ENCODE measurements around the gene GDAP2. TPM values are rescaled to one million over a fixed set of nuclear protein-coding genes. Genes with fewer than 3 reads are reported as not detected.
A peak's percentile ranks its signal among the peaks of the same experiment; 100 is the strongest.

GDAP2 gene, protein sequence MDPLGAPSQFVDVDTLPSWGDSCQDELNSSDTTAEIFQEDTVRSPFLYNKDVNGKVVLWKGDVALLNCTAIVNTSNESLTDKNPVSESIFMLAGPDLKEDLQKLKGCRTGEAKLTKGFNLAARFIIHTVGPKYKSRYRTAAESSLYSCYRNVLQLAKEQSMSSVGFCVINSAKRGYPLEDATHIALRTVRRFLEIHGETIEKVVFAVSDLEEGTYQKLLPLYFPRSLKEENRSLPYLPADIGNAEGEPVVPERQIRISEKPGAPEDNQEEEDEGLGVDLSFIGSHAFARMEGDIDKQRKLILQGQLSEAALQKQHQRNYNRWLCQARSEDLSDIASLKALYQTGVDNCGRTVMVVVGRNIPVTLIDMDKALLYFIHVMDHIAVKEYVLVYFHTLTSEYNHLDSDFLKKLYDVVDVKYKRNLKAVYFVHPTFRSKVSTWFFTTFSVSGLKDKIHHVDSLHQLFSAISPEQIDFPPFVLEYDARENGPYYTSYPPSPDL
- total RNA-seq = 10 to 100 TPM; 15.8 to 20.8 TPM

DNA sequence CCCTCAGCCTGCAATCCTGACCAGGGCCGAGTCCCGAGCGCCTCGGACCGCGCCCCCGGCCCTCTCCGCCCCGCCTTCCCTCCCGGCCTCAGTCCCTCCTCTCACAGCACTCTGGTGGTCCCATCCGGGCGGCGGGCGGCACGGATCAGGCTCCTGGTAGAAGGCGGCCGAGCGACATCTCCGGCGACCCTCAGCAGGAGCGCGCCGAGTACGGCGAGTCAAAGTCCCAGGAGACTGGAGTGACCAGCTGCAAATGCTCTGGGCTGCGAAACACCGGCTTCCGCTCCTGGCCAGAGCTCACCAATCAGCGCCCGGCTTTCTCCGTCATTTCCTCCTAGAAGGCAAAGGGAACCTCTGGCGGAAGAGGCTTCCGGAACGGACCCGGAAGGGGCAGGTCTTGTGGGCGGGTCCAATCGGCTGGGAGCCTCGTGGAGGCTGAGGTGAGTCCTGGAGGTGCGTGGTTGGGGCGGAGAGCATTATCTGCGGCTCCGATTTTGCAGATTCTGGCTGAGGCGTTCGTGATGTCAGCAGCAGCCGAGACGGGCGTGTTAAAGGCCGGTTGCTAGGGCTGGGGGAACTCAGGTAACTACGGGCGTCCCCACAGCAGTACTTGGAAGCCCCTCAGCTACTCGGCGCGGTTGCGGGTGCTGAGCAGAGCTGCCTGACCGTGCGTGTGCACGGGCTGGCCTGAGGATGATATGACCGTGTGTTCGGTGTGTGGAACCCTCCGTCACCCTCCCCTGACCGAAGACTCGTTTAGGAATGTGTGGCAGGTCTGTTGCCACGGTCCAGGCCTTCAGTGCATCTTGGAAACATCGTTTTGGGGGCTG is at the start of gene GDAP2, which contains the start of gene WDR3:
GDAP2 (minus strand) TSS at position 279 of the 830 bp plus-strand sequence. CDS start 9,264 bp downstream, outside the sequence.
WDR3 (plus strand) TSS at position 397 of the 830 bp plus-strand sequence. CDS start 3,581 bp downstream, outside the sequence.
- Histone ChIP-seq H3K4me3 (peak within 1 kb of the TSS; percentile 84 to 89), H3K27ac (peak within 1 kb of the TSS; percentile 72 to 94 (median 85)), H3K27me3 (no peaks in the 10 kb centered on the region), H3K9me3 (no peaks in the 10 kb centered on the region), H3K4me1 (peaks cover 47% of the 10 kb centered on the region), H3K36me3 (replicated peaks in 1 of 2; ENCODE audit: insufficient read depth in 1 of 2, low read depth in 2 of 2) (peaks cover under 1 to 3% of the 10 kb centered on the region in 2 donors)
- peak; percentile 98 for ATAC-seq
- peak; percentile 95 to 97 (median 97) for DNase-seq
- 0 to 1% methylated on average over 21 to 64 of the region's 64 CpGs for WGBS, 2 donors
- TF ChIP-seq POLR2A (IDR thresholded peaks at IDR 0.05) (peak; percentile 72 to 89 (median 87)), CTCF (IDR thresholded peaks at IDR 0.05) (no peak)
- intact Hi-C loops (cut with DNase I) = no loop called here

DNA sequence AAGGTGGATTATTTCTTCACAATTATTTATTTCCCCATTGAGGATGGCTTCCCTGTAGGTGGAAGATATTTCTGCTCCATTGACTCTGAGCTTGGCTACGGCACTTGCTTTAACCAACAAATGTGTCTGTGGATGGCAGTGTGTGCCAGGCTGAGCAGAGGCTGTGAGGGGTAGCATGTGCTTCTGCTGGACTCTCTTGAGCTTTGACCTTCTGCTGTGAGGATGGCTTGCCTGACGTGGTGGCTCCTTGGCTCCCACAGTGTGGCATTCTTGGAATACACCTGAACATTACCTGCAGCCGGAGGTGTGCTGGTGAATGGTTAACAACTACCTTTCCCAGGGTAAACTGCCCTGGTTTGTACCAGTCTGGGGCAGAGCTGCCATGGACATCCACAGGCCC is 47.0 kb upstream of the GDAP2 start:
- ATAC-seq = no peak
- 64 to 71% methylated on average over 2 to 3 of the region's 3 CpGs for WGBS, 2 donors

GRCh38 chr1:117971777-117972176 is 42.4 kb upstream of the GDAP2 start:
- H3K9me3 ChIP-seq = no peaks in the 10 kb centered on the region
- DNase-seq (no peak), ATAC-seq (no peak)
- no peaks in the 10 kb centered on the region for H3K36me3 ChIP-seq (replicated peaks in 1 of 2; ENCODE audit: insufficient read depth in 1 of 2, low read depth in 2 of 2)
- no peaks in the 10 kb centered on the region for H3K27me3 ChIP-seq
- intact Hi-C loops (cut with DNase I) = no loop called here
- H3K4me3 ChIP-seq = no peak overlapping the region
- H3K27ac ChIP-seq = no peak overlapping the region
- TF ChIP-seq POLR2A (IDR thresholded peaks at IDR 0.05) (no peak), CTCF (IDR thresholded peaks at IDR 0.05) (no peak)
- no peaks in the 10 kb centered on the region for H3K4me1 ChIP-seq

More for the DNA sequence above, 47.0 kb upstream of the GDAP2 start:
- H3K27me3 ChIP-seq = no peaks in the 10 kb centered on the region
- no peaks in the 10 kb centered on the region for H3K36me3 ChIP-seq (replicated peaks in 1 of 2; ENCODE audit: insufficient read depth in 1 of 2, low read depth in 2 of 2)
- H3K27ac ChIP-seq = no peak overlapping the region
- intact Hi-C loops (cut with DNase I) = no loop called here
- H3K4me3 ChIP-seq = no peak overlapping the region
- H3K9me3 ChIP-seq = no peaks in the 10 kb centered on the region
- DNase-seq = no peak
- no peaks in the 10 kb centered on the region for H3K4me1 ChIP-seq
- no peak for TF ChIP-seq POLR2A (IDR thresholded peaks at IDR 0.05)
- no peak for TF ChIP-seq CTCF (IDR thresholded peaks at IDR 0.05)

- TF ChIP-seq POLR2A (IDR thresholded peaks at IDR 0.05) (no peak), CTCF (IDR thresholded peaks at IDR 0.05) (no peak)
- no peaks in the 10 kb centered on the region for H3K36me3 ChIP-seq (replicated peaks in 1 of 2; ENCODE audit: insufficient read depth in 1 of 2, low read depth in 2 of 2)
- no peak overlapping the region for H3K4me3 ChIP-seq
- no peaks in the 10 kb centered on the region for H3K9me3 ChIP-seq
- intact Hi-C loops (cut with DNase I) = no loop called here
- no peak for DNase-seq
- no peak overlapping the region for H3K27ac ChIP-seq
- ATAC-seq = no peak
- H3K4me1 ChIP-seq = no peaks in the 10 kb centered on the region
- WGBS, 2 donors = 76 to 78% methylated on average over 9 of the region's 9 CpGs
- H3K27me3 ChIP-seq = no peaks in the 10 kb centered on the region
Observed at GRCh38 chr1:117970252-117970651, 40.8 kb upstream of the GDAP2 start.

All from body of pancreas (tissue), 4 donors.